GM12878 (cell line): Measurements from ENCODE around the gene MAPK9. TPM values are rescaled to one million over a fixed set of nuclear protein-coding genes. Genes with fewer than 3 reads are reported as not detected.

Source experiments
- ATAC-seq: fragments of 200-7000 bp; cut with Tn5 transposase; 3 replicates; pipeline ENCODE4 v1.9.1; 2020; ENCODE audit warnings: mild to moderate bottlenecking, moderate library complexity
- BruUV-seq: library from RNA; stranded (reverse); fragments of 400-500 nt; replicated peaks from 2 replicates; lab custom pipeline; 2021; lab: Mats Ljungman, UMichigan
- CTCF ChIA-PET: fragments of 300-600 bp; sonication (Branson Sonifier 250); formaldehyde crosslinking; extraction: SDS; loops from one replicate; lab custom pipeline; 2021; ENCODE audit warnings: inconsistent platforms; lab: Yijun Ruan, JAX
- POLR2A ChIA-PET: fragments of 350-600 bp; formaldehyde crosslinking; extraction: SDS; loops from one replicate; lab custom pipeline; 2021; ENCODE audit warnings: inconsistent platforms; lab: Charles Lee
- RAD21 ChIA-PET: fragments of 300-600 bp; sonication (Branson Sonifier 250); formaldehyde crosslinking; loops from one replicate; lab custom pipeline; 2023; ENCODE audit warnings: antibody characterized with exemption; ENCODE audit not compliant: unreplicated experiment; lab: Charles Lee
- SMC1A ChIA-PET: fragments of 300-600 bp; sonication (Branson Sonifier 250); formaldehyde crosslinking; loops from one replicate; lab custom pipeline; 2023; ENCODE audit not compliant: unreplicated experiment, uncharacterized antibody; lab: Charles Lee
- DNase-seq: peaks from one replicate; pipeline ENCODE4 v3.0.0-alpha.2; 2011; ENCODE audit warnings: low read depth, low spot score
- FAIRE-seq: peaks from 3 replicates; lab custom pipeline; 2011; peaks lifted over from hg19 to GRCh38; lab: Jason Lieb, UNC
- H2AFZ ChIP-seq: 2 replicates; pipeline ENCODE4 v1.6.0; 2011; ENCODE audit warnings: low read depth, low read length, control low read depth; ENCODE audit not compliant: control insufficient read depth
- H3K27ac ChIP-seq: 2 replicates; pipeline ENCODE4 v1.5.1; 2011; ENCODE audit warnings: control low read depth; ENCODE audit not compliant: control insufficient read depth, insufficient read depth
- H3K27me3 ChIP-seq, 2 experiments: replicated peaks in 1 of 2; 2 replicates each; pipeline versions ENCODE4 v1.6.0 to v1.6.1; 2011; ENCODE audit warnings: low read length in 1 of 2; ENCODE audit not compliant: control insufficient read depth in 2 of 2, insufficient read depth in 2 of 2
- H3K36me3 ChIP-seq, 2 experiments: 2 replicates each; pipeline ENCODE4 v1.5.1; 2011; ENCODE audit warnings: low read length in 1 of 2; ENCODE audit not compliant: control insufficient read depth in 2 of 2, insufficient read depth in 2 of 2
- H3K4me1 ChIP-seq: 2 replicates; pipeline ENCODE4 v1.6.1; 2011; ENCODE audit warnings: mild to moderate bottlenecking, low read length, moderate library complexity, mixed read lengths; ENCODE audit not compliant: control insufficient read depth, insufficient read depth
- H3K4me2 ChIP-seq: 2 replicates; pipeline ENCODE4 v1.6.0; 2011; ENCODE audit warnings: control low read depth; ENCODE audit not compliant: control insufficient read depth, insufficient read depth
- H3K4me3 ChIP-seq: fragments of 200-600 bp; sonication (generic); 2 replicates; pipeline ENCODE4 v1.5.1; 2016
- H3K79me2 ChIP-seq: 2 replicates; pipeline ENCODE4 v1.6.0; 2011; ENCODE audit warnings: low read length; ENCODE audit not compliant: control insufficient read depth, insufficient read depth
- H3K9ac ChIP-seq: 2 replicates; pipeline ENCODE4 v1.8.0; 2011; ENCODE audit warnings: low read length, control low read depth, mixed read lengths; ENCODE audit not compliant: control insufficient read depth, insufficient read depth
- H3K9me3 ChIP-seq: replicated peaks from 3 replicates; pipeline ENCODE4 v1.5.1; 2011; ENCODE audit warnings: mild to moderate bottlenecking, low read length; ENCODE audit not compliant: control insufficient read depth, insufficient read depth
- H4K20me1 ChIP-seq: 2 replicates; pipeline ENCODE4 v1.6.0; 2011; ENCODE audit not compliant: control insufficient read depth, insufficient read depth
- CEBPB ChIP-seq, 2 experiments: fragments of 150-350 bp in 1 of 2; IDR thresholded peaks; 2 replicates each; pipeline ENCODE4 v1.6.1; 2012 to 2014; ENCODE audit warnings: low read depth in 2 of 2, low read length in 2 of 2, borderline replicate concordance in 1 of 2, inconsistent platforms in 1 of 2
- FOXM1 ChIP-seq: IDR thresholded peaks from 2 replicates; pipeline ENCODE4 v1.6.1; 2012; ENCODE audit warnings: low read depth, mild to moderate bottlenecking, inconsistent platforms, low read length, moderate library complexity
- HDAC6 ChIP-seq: fragments of 200-600 bp; sonication (generic); IDR thresholded peaks from one replicate; pipeline ENCODE4 v1.8.0; 2017; ENCODE audit warnings: antibody characterized with exemption; ENCODE audit not compliant: unreplicated experiment
- IRF4 ChIP-seq: IDR thresholded peaks from 2 replicates; pipeline ENCODE4 v1.6.1; 2011; ENCODE audit warnings: low read depth, low read length
- NFYA ChIP-seq: IDR thresholded peaks from 2 replicates; pipeline ENCODE4 v1.6.1; 2011; ENCODE audit warnings: low read depth, mild to moderate bottlenecking, low read length, improper control_type of control experiment, borderline replicate concordance
- PML ChIP-seq: IDR thresholded peaks from 2 replicates; pipeline ENCODE4 v1.6.1; 2012; ENCODE audit warnings: low read length, inconsistent platforms
- POU2F2 ChIP-seq: IDR thresholded peaks from 3 replicates; pipeline ENCODE4 v1.6.1; 2011; ENCODE audit warnings: low read depth, mild to moderate bottlenecking, low read length, borderline replicate concordance
- RELB ChIP-seq: fragments of 450-650 bp; IDR thresholded peaks from 2 replicates; pipeline ENCODE4 v1.6.1; 2017; ENCODE audit warnings: low read depth, mild to moderate bottlenecking, moderate library complexity
- SMARCA5 ChIP-seq: fragments of 450-650 bp; IDR thresholded peaks from 2 replicates; pipeline ENCODE4 v1.6.1; 2017; ENCODE audit warnings: mild to moderate bottlenecking
- SP1 ChIP-seq: IDR thresholded peaks from one replicate; pipeline ENCODE4 v1.6.1; 2011; ENCODE audit warnings: low read depth, low read length
- SRF ChIP-seq, 2 experiments: IDR thresholded peaks; 2 replicates each; pipeline ENCODE4 v1.6.1; 2011; ENCODE audit warnings: low read depth in 2 of 2, low read length in 2 of 2, mild to moderate bottlenecking in 1 of 2, moderate library complexity in 1 of 2
- STAT3 ChIP-seq: IDR thresholded peaks from 2 replicates; pipeline ENCODE4 v1.6.1; 2011; ENCODE audit warnings: low read depth, low read length, improper control_type of control experiment
- TAF1 ChIP-seq: IDR thresholded peaks from 2 replicates; pipeline ENCODE4 v1.6.1; 2011; ENCODE audit warnings: mild to moderate bottlenecking, low read depth, low read length, borderline replicate concordance
- WGBS: methylation state at CpG from one replicate; pipeline ENCODE4 v1.1.6; 2016; ENCODE audit warnings: low lambda C conversion rate; ENCODE audit not compliant: insufficient replicate concordance, insufficient coverage; ENCODE audit errors: missing lambda C conversion rate; 5-methylcytosine and 5-hydroxymethylcytosine counted together
- in situ Hi-C: fragments of 300-500 bp; cut with MboI; formaldehyde crosslinking; loops from 9 replicates; pipeline ENCODE4 v1.14.3; 2018; ENCODE audit warnings: mixed read lengths
- intact Hi-C: fragments of 100-400 bp; cut with micrococcal nuclease; formaldehyde crosslinking; loops from one replicate; pipeline ENCODE4 v1.14.2; 2022; ENCODE audit not compliant: unreplicated experiment
- polyA plus RNA-seq, 11 experiments: library from polyadenylated mRNA; depleted of rRNA in 4 of 11; unstranded in 6 of 11; stranded (reverse) in 5 of 11; fragments of >200 nt; fragmentation: Nextera tagmentation in 4 of 11; fragmentation: Illumina TruSeq in 1 of 11; extraction: Ambion mirVana in 4 of 11; extraction: Trizol in 1 of 11; gene quantifications; 1 replicate in 1 of 11; 2 replicates in 10 of 11; pipeline versions ENCODE4 v1.2.1 to v1.2.3, GENCODE V29; 2011 to 2016; ENCODE audit warnings: inconsistent platforms in 2 of 11, missing spikeins in 2 of 11, low read depth in 1 of 11
- total RNA-seq, 4 experiments: library from RNA; depleted of rRNA in 3 of 4; stranded (reverse); fragments of >200 nt in 3 of 4; fragmentation: Illumina TruSeq in 1 of 4; extraction: Trizol in 1 of 4; gene quantifications; 2 replicates each; pipeline versions ENCODE4 v1.2.1 to v1.2.3, GENCODE V29; 2013 to 2021
- TF ChIP-seq, protein P1 (sequence below): fragments of 450-650 bp; conservative IDR thresholded peaks from 2 replicates; pipeline ENCODE4 v1.6.1; 2017; ENCODE audit warnings: mild to moderate bottlenecking, moderate library complexity
- TF ChIP-seq, protein P2 (sequence below): fragments of 450-650 bp; IDR thresholded peaks from 2 replicates; pipeline ENCODE4 v1.6.1; 2016; ENCODE audit warnings: mild to moderate bottlenecking
- TF ChIP-seq, protein P3 (sequence below): fragments of 450-650 bp; IDR thresholded peaks from 2 replicates; pipeline ENCODE4 v1.6.1; 2017; ENCODE audit warnings: antibody characterized with exemption, mild to moderate bottlenecking, moderate library complexity

The MAPK9 gene
- total and polyA plus RNA-seq, 10 of the 15 experiments (the other 5 are each of a cell fraction or from before 2014, with no cell fraction given) = 2.1 to 52.9 (median 21.7) TPM

DNA sequence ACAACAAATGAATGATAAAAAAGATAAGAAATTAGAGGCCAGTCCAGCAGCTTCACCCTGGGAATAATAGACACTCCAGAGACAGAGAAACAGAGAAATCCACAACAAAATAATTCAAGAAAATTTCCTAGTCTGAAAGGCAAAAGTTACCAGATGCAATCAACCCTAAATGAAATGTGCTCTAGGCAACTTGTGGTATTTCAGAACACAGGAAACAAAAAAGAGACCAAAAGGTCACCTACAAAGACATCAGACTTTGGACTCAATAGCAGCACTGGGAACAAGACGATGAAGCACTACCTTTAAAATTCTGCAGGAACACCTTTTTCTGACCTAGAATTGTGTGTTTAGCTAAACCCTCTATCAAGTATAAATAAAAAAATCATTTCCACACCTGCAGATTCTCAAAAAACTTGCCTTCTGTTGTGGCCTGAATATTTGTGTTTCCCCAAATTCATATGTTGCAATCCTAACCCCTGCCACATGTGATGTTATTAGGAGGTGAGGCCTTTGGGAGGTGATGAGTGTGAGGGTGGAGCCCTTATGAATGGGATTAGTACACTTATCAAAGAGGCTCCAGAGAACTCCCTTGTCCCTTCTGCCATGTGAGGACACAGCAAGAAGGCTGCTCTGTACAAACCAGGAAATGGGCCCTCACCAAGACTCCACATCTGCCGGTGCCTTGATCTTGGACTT, 5.9 kb upstream of the MAPK9 start:
- H3K4me2 ChIP-seq = no peak overlapping the region
- no peak overlapping the region for H2AFZ ChIP-seq
- no peak overlapping the region for H3K9ac ChIP-seq
- no peak overlapping the region for H3K27ac ChIP-seq
- 71% methylated on average over 2 of the region's 2 CpGs for WGBS
- no peak for ATAC-seq
- in situ Hi-C loops (no loop called here), intact Hi-C loops (no loop called here)
- no peaks in the 10 kb centered on the region for H3K9me3 ChIP-seq
- SMC1A ChIA-PET = no interaction called here
- H4K20me1 ChIP-seq = no peaks in the 10 kb centered on the region
- no TSS peak for BruUV-seq
- RAD21 ChIA-PET = no interaction called here
- no peak for FAIRE-seq
- POLR2A ChIA-PET = no interaction called here
- no peak overlapping the region for H3K4me3 ChIP-seq
- peaks cover 0 to 3% of the 10 kb centered on the region in 2 experiments; a peak in 1 of 4 replicates for H3K27me3 ChIP-seq
- TF ChIP-seq, protein P1, sequence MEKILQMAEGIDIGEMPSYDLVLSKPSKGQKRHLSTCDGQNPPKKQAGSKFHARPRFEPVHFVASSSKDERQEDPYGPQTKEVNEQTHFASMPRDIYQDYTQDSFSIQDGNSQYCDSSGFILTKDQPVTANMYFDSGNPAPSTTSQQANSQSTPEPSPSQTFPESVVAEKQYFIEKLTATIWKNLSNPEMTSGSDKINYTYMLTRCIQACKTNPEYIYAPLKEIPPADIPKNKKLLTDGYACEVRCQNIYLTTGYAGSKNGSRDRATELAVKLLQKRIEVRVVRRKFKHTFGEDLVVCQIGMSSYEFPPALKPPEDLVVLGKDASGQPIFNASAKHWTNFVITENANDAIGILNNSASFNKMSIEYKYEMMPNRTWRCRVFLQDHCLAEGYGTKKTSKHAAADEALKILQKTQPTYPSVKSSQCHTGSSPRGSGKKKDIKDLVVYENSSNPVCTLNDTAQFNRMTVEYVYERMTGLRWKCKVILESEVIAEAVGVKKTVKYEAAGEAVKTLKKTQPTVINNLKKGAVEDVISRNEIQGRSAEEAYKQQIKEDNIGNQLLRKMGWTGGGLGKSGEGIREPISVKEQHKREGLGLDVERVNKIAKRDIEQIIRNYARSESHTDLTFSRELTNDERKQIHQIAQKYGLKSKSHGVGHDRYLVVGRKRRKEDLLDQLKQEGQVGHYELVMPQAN = no peak
- TF ChIP-seq SP1 = no peak
- TF ChIP-seq CEBPB (IDR thresholded peaks at IDR 0.05; ENCODE audit: borderline replicate concordance in 1 of 2, low read depth in 2 of 2, low read length in 2 of 2) = no peak
- TF ChIP-seq HDAC6 = no peak
- no peak for TF ChIP-seq POU2F2
- TF ChIP-seq, protein P2, sequence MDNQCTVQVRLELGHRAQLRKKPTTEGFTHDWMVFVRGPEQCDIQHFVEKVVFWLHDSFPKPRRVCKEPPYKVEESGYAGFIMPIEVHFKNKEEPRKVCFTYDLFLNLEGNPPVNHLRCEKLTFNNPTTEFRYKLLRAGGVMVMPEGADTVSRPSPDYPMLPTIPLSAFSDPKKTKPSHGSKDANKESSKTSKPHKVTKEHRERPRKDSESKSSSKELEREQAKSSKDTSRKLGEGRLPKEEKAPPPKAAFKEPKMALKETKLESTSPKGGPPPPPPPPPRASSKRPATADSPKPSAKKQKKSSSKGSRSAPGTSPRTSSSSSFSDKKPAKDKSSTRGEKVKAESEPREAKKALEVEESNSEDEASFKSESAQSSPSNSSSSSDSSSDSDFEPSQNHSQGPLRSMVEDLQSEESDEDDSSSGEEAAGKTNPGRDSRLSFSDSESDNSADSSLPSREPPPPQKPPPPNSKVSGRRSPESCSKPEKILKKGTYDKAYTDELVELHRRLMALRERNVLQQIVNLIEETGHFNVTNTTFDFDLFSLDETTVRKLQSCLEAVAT = no peak
- TF ChIP-seq SMARCA5 = no peak
- no peak for TF ChIP-seq PML
- no peak for TF ChIP-seq NFYA
- TF ChIP-seq STAT3 = no peak
- no peak for TF ChIP-seq SRF (IDR thresholded peaks at IDR 0.05; ENCODE audit: low read depth in 2 of 2, low read length in 2 of 2)
- TF ChIP-seq FOXM1 = no peak
- no peak for TF ChIP-seq RELB
- TF ChIP-seq TAF1 = no peak
- TF ChIP-seq, protein P3, sequence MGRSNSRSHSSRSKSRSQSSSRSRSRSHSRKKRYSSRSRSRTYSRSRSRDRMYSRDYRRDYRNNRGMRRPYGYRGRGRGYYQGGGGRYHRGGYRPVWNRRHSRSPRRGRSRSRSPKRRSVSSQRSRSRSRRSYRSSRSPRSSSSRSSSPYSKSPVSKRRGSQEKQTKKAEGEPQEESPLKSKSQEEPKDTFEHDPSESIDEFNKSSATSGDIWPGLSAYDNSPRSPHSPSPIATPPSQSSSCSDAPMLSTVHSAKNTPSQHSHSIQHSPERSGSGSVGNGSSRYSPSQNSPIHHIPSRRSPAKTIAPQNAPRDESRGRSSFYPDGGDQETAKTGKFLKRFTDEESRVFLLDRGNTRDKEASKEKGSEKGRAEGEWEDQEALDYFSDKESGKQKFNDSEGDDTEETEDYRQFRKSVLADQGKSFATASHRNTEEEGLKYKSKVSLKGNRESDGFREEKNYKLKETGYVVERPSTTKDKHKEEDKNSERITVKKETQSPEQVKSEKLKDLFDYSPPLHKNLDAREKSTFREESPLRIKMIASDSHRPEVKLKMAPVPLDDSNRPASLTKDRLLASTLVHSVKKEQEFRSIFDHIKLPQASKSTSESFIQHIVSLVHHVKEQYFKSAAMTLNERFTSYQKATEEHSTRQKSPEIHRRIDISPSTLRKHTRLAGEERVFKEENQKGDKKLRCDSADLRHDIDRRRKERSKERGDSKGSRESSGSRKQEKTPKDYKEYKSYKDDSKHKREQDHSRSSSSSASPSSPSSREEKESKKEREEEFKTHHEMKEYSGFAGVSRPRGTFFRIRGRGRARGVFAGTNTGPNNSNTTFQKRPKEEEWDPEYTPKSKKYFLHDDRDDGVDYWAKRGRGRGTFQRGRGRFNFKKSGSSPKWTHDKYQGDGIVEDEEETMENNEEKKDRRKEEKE = no peak
- TF ChIP-seq IRF4 = no peak
- CTCF ChIA-PET = interaction anchor here (0.8 kb wide), 2 partner anchors 10 to 19 kb away, joined by 3 read pairs; no protein-coding TSS in a partner anchor
- peaks cover 3% of the 10 kb centered on the region for H3K4me1 ChIP-seq
- no peaks in the 10 kb centered on the region for H3K79me2 ChIP-seq
- H3K36me3 ChIP-seq = no peaks in the 10 kb centered on the region; a peak in 1 of 4 replicates
- no peak for DNase-seq
